Liver (tissue), 9 donors: Measurements from ENCODE around the gene LSM2. TPM values are rescaled to one million over a fixed set of nuclear protein-coding genes. Genes with fewer than 3 reads are reported as not detected.
"Not testable (repeated sequence)": the region's sequence is repeated elsewhere in the genome, so short reads cannot be mapped to it uniquely, and the experiment has no call there.

Source experiments
- DNase-seq: peaks from one replicate; pipeline ENCODE4 v3.0.0-alpha.2; 2017; ENCODE audit warnings: low spot score
- H3K27ac ChIP-seq, 2 donors: one replicate each; pipeline ENCODE4 v1.7.0; 2013; ENCODE audit warnings: inconsistent platforms in 2 of 2, low read length in 2 of 2, control low read depth in 1 of 2, low read depth in 1 of 2, mild to moderate bottlenecking in 1 of 2
- H3K27me3 ChIP-seq, 4 donors: one replicate each; pipeline versions ENCODE4 v1.6.1 to v1.7.0; 2013; ENCODE audit warnings: low read length in 3 of 4, inconsistent platforms in 1 of 4, mild to moderate bottlenecking in 1 of 4, moderate library complexity in 1 of 4; ENCODE audit not compliant: control insufficient read depth in 4 of 4, insufficient read depth in 4 of 4
- H3K36me3 ChIP-seq, 4 donors: one replicate each; pipeline versions ENCODE4 v1.6.1 to v1.7.0; 2013; ENCODE audit warnings: low read length in 3 of 4, mild to moderate bottlenecking in 3 of 4, low read depth in 1 of 4, moderate library complexity in 1 of 4; ENCODE audit not compliant: control insufficient read depth in 4 of 4, insufficient read depth in 3 of 4
- H3K4me1 ChIP-seq, 4 donors: one replicate each; pipeline versions ENCODE4 v1.6.1 to v1.7.0; 2013; ENCODE audit warnings: low read length in 3 of 4, mild to moderate bottlenecking in 3 of 4, moderate library complexity in 1 of 4; ENCODE audit not compliant: control insufficient read depth in 4 of 4, insufficient read depth in 4 of 4
- H3K4me3 ChIP-seq, 3 donors: one replicate each; pipeline versions ENCODE4 v1.6.1 to v1.7.0; 2013; ENCODE audit warnings: low read length in 3 of 3, control low read depth in 1 of 3, low read depth in 1 of 3, mild to moderate bottlenecking in 1 of 3
- H3K9ac ChIP-seq, 2 donors: one replicate each; pipeline ENCODE4 v1.7.0; 2013; ENCODE audit warnings: low read length in 2 of 2, mild to moderate bottlenecking in 2 of 2, moderate library complexity in 2 of 2, control low read depth in 1 of 2, low read depth in 1 of 2
- H3K9me3 ChIP-seq, 4 donors: one replicate each; pipeline versions ENCODE4 v1.6.1 to v1.7.0; 2013; ENCODE audit warnings: low read length in 3 of 4; ENCODE audit not compliant: control insufficient read depth in 4 of 4
- EGR1 ChIP-seq, 2 donors: IDR thresholded peaks; 2 replicates each; pipeline ENCODE4 v1.6.1; 2016 to 2018; ENCODE audit warnings: antibody characterized with exemption in 2 of 2, low read depth in 2 of 2
- FOXA1 ChIP-seq: IDR thresholded peaks from 2 replicates; pipeline ENCODE4 v1.6.1; 2016; ENCODE audit warnings: antibody characterized with exemption
- GABPA ChIP-seq, 2 donors: IDR thresholded peaks in 1 of 2; conservative IDR thresholded peaks in 1 of 2; 2 replicates each; pipeline ENCODE4 v1.6.1; 2016; ENCODE audit warnings: antibody characterized with exemption in 2 of 2, mild to moderate bottlenecking in 1 of 2, moderate library complexity in 1 of 2
- HNF4A ChIP-seq, 2 donors: conservative IDR thresholded peaks; 2 replicates each; pipeline ENCODE4 v1.6.1; 2016; ENCODE audit warnings: antibody characterized with exemption in 2 of 2, mild to moderate bottlenecking in 2 of 2
- JUND ChIP-seq, 2 donors: IDR thresholded peaks; 2 replicates each; pipeline ENCODE4 v1.6.1; 2016; ENCODE audit warnings: antibody characterized with exemption in 2 of 2
- NR2F2 ChIP-seq: IDR thresholded peaks from 2 replicates; pipeline ENCODE4 v1.6.1; 2016; ENCODE audit warnings: antibody characterized with exemption
- RAD21 ChIP-seq, 2 donors: IDR thresholded peaks; 2 replicates each; pipeline ENCODE4 v1.6.1; 2016; ENCODE audit warnings: antibody characterized with exemption in 2 of 2, mild to moderate bottlenecking in 2 of 2
- RXRA ChIP-seq, 2 donors: IDR thresholded peaks; 2 replicates each; pipeline ENCODE4 v1.6.1; 2017 to 2018; ENCODE audit warnings: antibody characterized with exemption in 2 of 2, mild to moderate bottlenecking in 1 of 2
- SP1 ChIP-seq: IDR thresholded peaks from 2 replicates; pipeline ENCODE4 v1.6.1; 2018; ENCODE audit warnings: antibody characterized with exemption, mild to moderate bottlenecking
- TAF1 ChIP-seq: conservative IDR thresholded peaks from 2 replicates; pipeline ENCODE4 v1.6.1; 2016; ENCODE audit warnings: antibody characterized with exemption, mild to moderate bottlenecking
- YY1 ChIP-seq: IDR thresholded peaks from 2 replicates; pipeline ENCODE4 v1.6.1; 2016; ENCODE audit warnings: antibody characterized with exemption, mild to moderate bottlenecking
- WGBS: extraction: QIAGEN DNeasy Blood & Tissue Kit; methylation state at CpG from one replicate; pipeline ENCODE4 v1.1.7; 2013; 5-methylcytosine and 5-hydroxymethylcytosine counted together
- polyA plus RNA-seq, 2 donors: library from polyadenylated mRNA; stranded (reverse) in 1 of 2; unstranded in 1 of 2; fragments of 200-250 nt in 1 of 2; fragments of >200 nt in 1 of 2; fragmentation: Nextera tagmentation in 1 of 2; extraction: Ambion mirVana in 1 of 2; gene quantifications; one replicate each; pipeline versions ENCODE4 v1.2.1 to v1.2.3, GENCODE V29; 2013 to 2015
- total RNA-seq, 2 donors: library from RNA; depleted of rRNA; stranded (reverse); fragments of >200 nt; gene quantifications; one replicate each; pipeline ENCODE4 v1.2.3, GENCODE V29; 2014
- TF ChIP-seq, protein P1 (sequence below): IDR thresholded peaks from 2 replicates; pipeline ENCODE4 v1.6.1; 2016; ENCODE audit warnings: antibody characterized with exemption, mild to moderate bottlenecking
- TF ChIP-seq, protein P2 (sequence below): IDR thresholded peaks from 2 replicates; pipeline ENCODE4 v1.6.1; 2016; ENCODE audit warnings: antibody characterized with exemption
- TF ChIP-seq, protein P3 (sequence below): IDR thresholded peaks from 2 replicates; pipeline ENCODE4 v1.6.1; 2016; ENCODE audit warnings: antibody characterized with exemption
- TF ChIP-seq, protein P4 (sequence below): IDR thresholded peaks from 2 replicates; pipeline ENCODE4 v1.6.1; 2016; ENCODE audit warnings: antibody characterized with exemption
- donor health status: healthy.
- donor health status: healthy.
- donor health status: healthy.
- donor health status: healthy.
- donor health status: healthy.

Gene LSM2
- total and polyA plus RNA-seq, 4 donors: 7.3 to 18.7 (median 15.5) TPM

DNA sequence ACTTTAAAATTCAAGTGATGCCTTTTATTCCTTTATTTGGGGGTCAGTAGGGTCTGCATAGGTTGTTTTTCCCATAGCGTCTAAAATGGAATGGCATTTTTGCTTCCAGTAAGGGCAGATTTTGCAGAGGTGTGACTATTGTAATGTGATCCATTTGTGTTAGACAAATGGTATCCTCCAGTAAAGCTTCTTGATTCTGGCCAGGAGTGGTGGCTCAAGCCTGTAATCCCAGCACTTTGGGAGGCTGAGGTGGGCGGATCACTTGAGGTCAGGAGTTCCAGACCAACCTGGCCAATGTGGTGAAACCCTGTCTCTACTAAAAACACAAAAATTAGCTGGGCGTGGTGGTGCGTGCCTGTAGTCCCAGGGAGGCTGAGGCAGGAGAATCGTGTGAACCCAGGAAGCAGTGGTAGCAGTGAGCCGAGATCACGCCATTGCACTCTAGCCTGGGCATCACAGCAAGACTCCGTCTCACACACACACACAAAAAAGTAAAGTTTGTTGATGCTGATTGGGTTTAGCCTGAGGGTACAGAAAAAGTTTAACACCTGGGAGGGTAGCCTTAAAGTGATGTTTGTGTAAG is 11.3 kb upstream of the LSM2 start:
- H3K9ac ChIP-seq: peak overlapping the region; percentile 34 to 89
- not testable (repeated sequence) for DNase-seq, H3K27me3 ChIP-seq, H3K36me3 ChIP-seq, H3K9me3 ChIP-seq
- 21% methylated on average over 8 of the region's 8 CpGs for WGBS
- peak in 1 of 2 donors; percentile 36 for TF ChIP-seq RXRA (IDR thresholded peaks at IDR 0.05)
- peak in 1 of 2 donors; percentile 4 for TF ChIP-seq JUND (IDR thresholded peaks at IDR 0.05)
- H3K27ac ChIP-seq: peak overlapping the region; percentile 76 to 86
- peaks cover 13 to 29% (median 16%) of the 10 kb centered on the region in 4 donors for H3K4me1 ChIP-seq
- H3K4me3 ChIP-seq: peak overlapping the region; percentile 27 to 69 (median 59)

DNA sequence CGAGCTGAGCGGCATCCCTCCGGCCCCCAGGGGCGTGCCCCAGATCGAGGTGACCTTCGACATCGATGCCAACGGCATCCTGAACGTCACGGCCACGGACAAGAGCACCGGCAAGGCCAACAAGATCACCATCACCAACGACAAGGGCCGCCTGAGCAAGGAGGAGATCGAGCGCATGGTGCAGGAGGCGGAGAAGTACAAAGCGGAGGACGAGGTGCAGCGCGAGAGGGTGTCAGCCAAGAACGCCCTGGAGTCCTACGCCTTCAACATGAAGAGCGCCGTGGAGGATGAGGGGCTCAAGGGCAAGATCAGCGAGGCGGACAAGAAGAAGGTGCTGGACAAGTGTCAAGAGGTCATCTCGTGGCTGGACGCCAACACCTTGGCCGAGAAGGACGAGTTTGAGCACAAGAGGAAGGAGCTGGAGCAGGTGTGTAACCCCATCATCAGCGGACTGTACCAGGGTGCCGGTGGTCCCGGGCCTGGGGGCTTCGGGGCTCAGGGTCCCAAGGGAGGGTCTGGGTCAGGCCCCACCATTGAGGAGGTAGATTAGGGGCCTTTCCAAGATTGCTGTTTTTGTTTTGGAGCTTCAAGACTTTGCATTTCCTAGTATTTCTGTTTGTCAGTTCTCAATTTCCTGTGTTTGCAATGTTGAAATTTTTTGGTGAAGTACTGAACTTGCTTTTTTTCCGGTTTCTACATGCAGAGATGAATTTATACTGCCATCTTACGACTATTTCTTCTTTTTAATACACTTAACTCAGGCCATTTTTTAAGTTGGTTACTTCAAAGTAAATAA is 10.6 kb upstream of the LSM2 start:
- not testable (repeated sequence) for H3K9me3 ChIP-seq, DNase-seq, H3K36me3 ChIP-seq, H3K27me3 ChIP-seq
- Histone ChIP-seq H3K9ac (peak overlapping the region; percentile 34 to 89), H3K27ac (peak overlapping the region; percentile 76 to 86), H3K4me3 (peak overlapping the region; percentile 27 to 69 (median 59)), H3K4me1 (peaks cover 13 to 29% (median 14%) of the 10 kb centered on the region in 4 donors)
- TF ChIP-seq YY1: peak; percentile 49
- TF ChIP-seq RAD21 (IDR thresholded peaks at IDR 0.05): peak; percentile 29 to 59
- TF ChIP-seq, protein P1, sequence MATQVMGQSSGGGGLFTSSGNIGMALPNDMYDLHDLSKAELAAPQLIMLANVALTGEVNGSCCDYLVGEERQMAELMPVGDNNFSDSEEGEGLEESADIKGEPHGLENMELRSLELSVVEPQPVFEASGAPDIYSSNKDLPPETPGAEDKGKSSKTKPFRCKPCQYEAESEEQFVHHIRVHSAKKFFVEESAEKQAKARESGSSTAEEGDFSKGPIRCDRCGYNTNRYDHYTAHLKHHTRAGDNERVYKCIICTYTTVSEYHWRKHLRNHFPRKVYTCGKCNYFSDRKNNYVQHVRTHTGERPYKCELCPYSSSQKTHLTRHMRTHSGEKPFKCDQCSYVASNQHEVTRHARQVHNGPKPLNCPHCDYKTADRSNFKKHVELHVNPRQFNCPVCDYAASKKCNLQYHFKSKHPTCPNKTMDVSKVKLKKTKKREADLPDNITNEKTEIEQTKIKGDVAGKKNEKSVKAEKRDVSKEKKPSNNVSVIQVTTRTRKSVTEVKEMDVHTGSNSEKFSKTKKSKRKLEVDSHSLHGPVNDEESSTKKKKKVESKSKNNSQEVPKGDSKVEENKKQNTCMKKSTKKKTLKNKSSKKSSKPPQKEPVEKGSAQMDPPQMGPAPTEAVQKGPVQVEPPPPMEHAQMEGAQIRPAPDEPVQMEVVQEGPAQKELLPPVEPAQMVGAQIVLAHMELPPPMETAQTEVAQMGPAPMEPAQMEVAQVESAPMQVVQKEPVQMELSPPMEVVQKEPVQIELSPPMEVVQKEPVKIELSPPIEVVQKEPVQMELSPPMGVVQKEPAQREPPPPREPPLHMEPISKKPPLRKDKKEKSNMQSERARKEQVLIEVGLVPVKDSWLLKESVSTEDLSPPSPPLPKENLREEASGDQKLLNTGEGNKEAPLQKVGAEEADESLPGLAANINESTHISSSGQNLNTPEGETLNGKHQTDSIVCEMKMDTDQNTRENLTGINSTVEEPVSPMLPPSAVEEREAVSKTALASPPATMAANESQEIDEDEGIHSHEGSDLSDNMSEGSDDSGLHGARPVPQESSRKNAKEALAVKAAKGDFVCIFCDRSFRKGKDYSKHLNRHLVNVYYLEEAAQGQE: peak; percentile 27
- peak in 1 of 2 donors; percentile 8 for TF ChIP-seq JUND (IDR thresholded peaks at IDR 0.05)
- 15% methylated on average over 15 of the region's 37 CpGs for WGBS

DNA sequence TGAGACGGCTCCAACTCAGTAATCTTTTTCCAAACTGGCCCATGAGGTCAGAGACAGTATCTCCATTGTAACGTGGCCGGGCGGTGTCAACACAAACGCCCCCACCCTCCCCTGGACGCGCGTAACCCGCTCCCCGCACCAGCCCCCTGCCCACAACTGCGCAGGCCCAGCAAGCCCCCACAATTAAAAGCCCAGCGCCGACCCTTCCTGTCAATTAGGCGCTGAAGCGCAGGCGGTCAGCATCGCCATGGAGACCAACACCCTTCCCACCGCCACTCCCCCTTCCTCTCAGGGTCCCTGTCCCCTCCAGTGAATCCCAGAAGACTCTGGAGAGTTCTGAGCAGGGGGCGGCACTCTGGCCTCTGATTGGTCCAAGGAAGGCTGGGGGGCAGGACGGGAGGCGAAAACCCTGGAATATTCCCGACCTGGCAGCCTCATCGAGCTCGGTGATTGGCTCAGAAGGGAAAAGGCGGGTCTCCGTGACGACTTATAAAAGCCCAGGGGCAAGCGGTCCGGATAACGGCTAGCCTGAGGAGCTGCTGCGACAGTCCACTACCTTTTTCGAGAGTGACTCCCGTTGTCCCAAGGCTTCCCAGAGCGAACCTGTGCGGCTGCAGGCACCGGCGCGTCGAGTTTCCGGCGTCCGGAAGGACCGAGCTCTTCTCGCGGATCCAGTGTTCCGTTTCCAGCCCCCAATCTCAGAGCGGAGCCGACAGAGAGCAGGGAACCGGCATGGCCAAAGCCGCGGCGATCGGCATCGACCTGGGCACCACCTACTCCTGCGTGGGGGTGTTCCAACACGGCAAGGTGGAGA is 8.5 kb upstream of the LSM2 start, which contains the start of the genes HSPA1A and HSPA1L:
TSS of gene HSPA1A (plus strand) at position 519 of the 814 bp plus-strand sequence. CDS start at position 733, 214 bp downstream.
TSS of gene HSPA1L (minus strand) at position 259 of the 814 bp plus-strand sequence. CDS start 3,311 bp downstream, outside the sequence.
- H3K9ac ChIP-seq: peak within 1 kb of the TSS; percentile 65 to 94
- peak; percentile 85 for TF ChIP-seq YY1
- TF ChIP-seq, protein P2, sequence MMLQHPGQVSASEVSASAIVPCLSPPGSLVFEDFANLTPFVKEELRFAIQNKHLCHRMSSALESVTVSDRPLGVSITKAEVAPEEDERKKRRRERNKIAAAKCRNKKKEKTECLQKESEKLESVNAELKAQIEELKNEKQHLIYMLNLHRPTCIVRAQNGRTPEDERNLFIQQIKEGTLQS: no peak
- TF ChIP-seq FOXA1: peak; percentile 13
- TF ChIP-seq EGR1 (IDR thresholded peaks at IDR 0.05; ENCODE audit: low read depth in 2 of 2): peak in 1 of 2 donors; percentile 56
- peak; percentile 92 for TF ChIP-seq TAF1
- TF ChIP-seq GABPA (IDR thresholded peaks at IDR 0.05 in 1 of 2, conservative IDR thresholded peaks at IDR 0.05 in 1 of 2): no peak
- TF ChIP-seq, protein P3, sequence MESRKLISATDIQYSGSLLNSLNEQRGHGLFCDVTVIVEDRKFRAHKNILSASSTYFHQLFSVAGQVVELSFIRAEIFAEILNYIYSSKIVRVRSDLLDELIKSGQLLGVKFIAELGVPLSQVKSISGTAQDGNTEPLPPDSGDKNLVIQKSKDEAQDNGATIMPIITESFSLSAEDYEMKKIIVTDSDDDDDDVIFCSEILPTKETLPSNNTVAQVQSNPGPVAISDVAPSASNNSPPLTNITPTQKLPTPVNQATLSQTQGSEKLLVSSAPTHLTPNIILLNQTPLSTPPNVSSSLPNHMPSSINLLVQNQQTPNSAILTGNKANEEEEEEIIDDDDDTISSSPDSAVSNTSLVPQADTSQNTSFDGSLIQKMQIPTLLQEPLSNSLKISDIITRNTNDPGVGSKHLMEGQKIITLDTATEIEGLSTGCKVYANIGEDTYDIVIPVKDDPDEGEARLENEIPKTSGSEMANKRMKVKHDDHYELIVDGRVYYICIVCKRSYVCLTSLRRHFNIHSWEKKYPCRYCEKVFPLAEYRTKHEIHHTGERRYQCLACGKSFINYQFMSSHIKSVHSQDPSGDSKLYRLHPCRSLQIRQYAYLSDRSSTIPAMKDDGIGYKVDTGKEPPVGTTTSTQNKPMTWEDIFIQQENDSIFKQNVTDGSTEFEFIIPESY: peak; percentile 58
- no peak for TF ChIP-seq NR2F2
- peak; percentile 82 for TF ChIP-seq SP1
- TF ChIP-seq RXRA (IDR thresholded peaks at IDR 0.05): peak in 1 of 2 donors; percentile 16
- TF ChIP-seq JUND (IDR thresholded peaks at IDR 0.05): peak in 1 of 2 donors; percentile 27
- TF ChIP-seq HNF4A (conservative IDR thresholded peaks at IDR 0.05): peak in 1 of 2 donors; percentile 7
- TF ChIP-seq, protein P4, sequence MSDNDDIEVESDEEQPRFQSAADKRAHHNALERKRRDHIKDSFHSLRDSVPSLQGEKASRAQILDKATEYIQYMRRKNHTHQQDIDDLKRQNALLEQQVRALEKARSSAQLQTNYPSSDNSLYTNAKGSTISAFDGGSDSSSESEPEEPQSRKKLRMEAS: peak; percentile 26

More for the DNA sequence above, 8.5 kb upstream of the LSM2 start, which contains the start of the genes HSPA1A and HSPA1L:
- Histone ChIP-seq H3K4me3 (peak within 1 kb of the TSS; percentile 33 to 54 (median 49)), H3K9me3 (no peaks in the 10 kb centered on the region), H3K27ac (peak within 1 kb of the TSS; percentile 93 to 100), H3K36me3 (no peaks in the 10 kb centered on the region), H3K27me3 (no peaks in the 10 kb centered on the region), H3K4me1 (peaks cover 6 to 20% (median 10%) of the 10 kb centered on the region in 4 donors)
- under 1% methylated on average over 56 of the region's 56 CpGs for WGBS
- peak; percentile 92 for DNase-seq
